Thymus (tissue), 11 donors: ENCODE measurements around the gene ZNF487. TPM values are rescaled to one million over a fixed set of nuclear protein-coding genes. Genes with fewer than 3 reads are reported as not detected.

Experiments
- DNase-seq, 9 donors: peaks; one replicate each; pipeline ENCODE4 v3.0.0-alpha.2; 2013; ENCODE audit warnings: low spot score in 9 of 9, low read depth in 6 of 9, missing footprints in 1 of 9
- H3K27ac ChIP-seq, 2 donors: one replicate each; pipeline ENCODE4 v1.5.1; 2013; ENCODE audit warnings: control low read depth in 1 of 2, low read depth in 1 of 2, low read length in 1 of 2, mild to moderate bottlenecking in 1 of 2, moderate library complexity in 1 of 2
- H3K27me3 ChIP-seq, 2 donors: one replicate each; pipeline ENCODE4 v1.5.1; 2013; ENCODE audit warnings: low read length in 1 of 2; ENCODE audit not compliant: control insufficient read depth in 2 of 2, insufficient read depth in 1 of 2
- H3K36me3 ChIP-seq, 2 donors: one replicate each; pipeline ENCODE4 v1.5.1; 2013; ENCODE audit warnings: low read length in 1 of 2, mild to moderate bottlenecking in 1 of 2, moderate library complexity in 1 of 2; ENCODE audit not compliant: control insufficient read depth in 2 of 2, insufficient read depth in 2 of 2
- H3K4me1 ChIP-seq, 2 donors: one replicate each; pipeline ENCODE4 v1.5.1; 2013; ENCODE audit warnings: low read length in 2 of 2; ENCODE audit not compliant: control insufficient read depth in 2 of 2, insufficient read depth in 2 of 2
- H3K4me3 ChIP-seq, 2 donors: one replicate each; pipeline ENCODE4 v1.5.1; 2013; ENCODE audit warnings: low read length in 2 of 2, control low read depth in 1 of 2, mild to moderate bottlenecking in 1 of 2
- H3K9me3 ChIP-seq, 2 donors: one replicate each; pipeline ENCODE4 v1.5.1; 2013; ENCODE audit warnings: low read length in 1 of 2, mild to moderate bottlenecking in 1 of 2; ENCODE audit not compliant: control insufficient read depth in 2 of 2, insufficient read depth in 1 of 2
- WGBS: extraction: QIAGEN DNeasy Blood & Tissue Kit; methylation state at CpG from one replicate; pipeline ENCODE4 v1.1.7; 2013; 5-methylcytosine and 5-hydroxymethylcytosine counted together
- polyA plus RNA-seq: library from polyadenylated mRNA; stranded (reverse); fragments of 200-250 nt; gene quantifications from one replicate; pipeline ENCODE4 v1.2.3, GENCODE V29; 2013
- total RNA-seq: library from RNA; stranded (reverse); fragments of 120-200 nt; gene quantifications from one replicate; pipeline ENCODE4 v1.2.4, GENCODE V29; 2013
- donor health status: healthy.

The ZNF487 gene
- total and polyA plus RNA-seq, 2 donors: 4.9 to 11.6 TPM

GRCh38 chr10:43393606-43394360, 43.1 kb upstream of the ZNF487 start:
- no peak overlapping the region for H3K27ac ChIP-seq
- H3K36me3 ChIP-seq: peaks cover 46 to 61% of the 10 kb centered on the region in 2 donors
- H3K27me3 ChIP-seq: no peaks in the 10 kb centered on the region
- no peak overlapping the region for H3K4me3 ChIP-seq
- no peak for DNase-seq
- peaks cover 21 to 31% of the 10 kb centered on the region in 2 donors for H3K4me1 ChIP-seq
- no peaks in the 10 kb centered on the region for H3K9me3 ChIP-seq
- WGBS: 97% methylated on average over 3 of the region's 3 CpGs

DNA sequence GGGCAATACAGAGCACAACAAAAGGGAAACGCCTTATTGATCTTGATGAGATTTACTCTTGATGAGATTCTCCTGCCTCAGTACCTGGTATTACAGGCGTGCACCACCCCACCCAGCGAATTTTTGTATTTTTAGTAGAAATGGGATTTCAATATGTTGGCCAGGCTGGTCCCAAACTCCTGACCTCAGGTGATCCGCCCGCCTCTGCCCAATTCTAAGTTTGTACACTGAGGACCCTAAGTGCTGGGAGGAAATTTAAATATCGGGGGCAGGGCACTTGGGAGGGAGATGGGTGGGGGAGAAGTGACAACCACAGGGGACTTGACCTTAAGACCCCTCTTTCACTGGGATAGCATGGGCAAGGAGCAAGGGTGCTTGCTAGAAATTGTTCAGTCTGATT, 42.0 kb upstream of the ZNF487 start:
- H3K4me3 ChIP-seq: peak overlapping the region in 1 of 2 donors; percentile 86
- peaks cover 42 to 56% of the 10 kb centered on the region in 2 donors for H3K36me3 ChIP-seq
- H3K27ac ChIP-seq: no peak overlapping the region
- H3K4me1 ChIP-seq: peaks cover 31 to 39% of the 10 kb centered on the region in 2 donors
- 90% methylated on average over 6 of the region's 6 CpGs for WGBS
- H3K27me3 ChIP-seq: no peaks in the 10 kb centered on the region
- no peaks in the 10 kb centered on the region for H3K9me3 ChIP-seq
- DNase-seq: no peak

- Histone ChIP-seq H3K27me3 (no peaks in the 10 kb centered on the region), H3K36me3 (peaks cover 34 to 50% of the 10 kb centered on the region in 2 donors), H3K9me3 (no peaks in the 10 kb centered on the region), H3K4me3 (peak overlapping the region; percentile 75 to 86), H3K4me1 (peaks cover 32 to 40% of the 10 kb centered on the region in 2 donors), H3K27ac (peak overlapping the region; percentile 81 to 93)
- 65% methylated on average over 18 of the region's 18 CpGs for WGBS
- peak in 1 of 9 donors; percentile 28 for DNase-seq
Observed at GRCh38 chr10:43395571-43396060, 41.3 kb upstream of the ZNF487 start.

DNA sequence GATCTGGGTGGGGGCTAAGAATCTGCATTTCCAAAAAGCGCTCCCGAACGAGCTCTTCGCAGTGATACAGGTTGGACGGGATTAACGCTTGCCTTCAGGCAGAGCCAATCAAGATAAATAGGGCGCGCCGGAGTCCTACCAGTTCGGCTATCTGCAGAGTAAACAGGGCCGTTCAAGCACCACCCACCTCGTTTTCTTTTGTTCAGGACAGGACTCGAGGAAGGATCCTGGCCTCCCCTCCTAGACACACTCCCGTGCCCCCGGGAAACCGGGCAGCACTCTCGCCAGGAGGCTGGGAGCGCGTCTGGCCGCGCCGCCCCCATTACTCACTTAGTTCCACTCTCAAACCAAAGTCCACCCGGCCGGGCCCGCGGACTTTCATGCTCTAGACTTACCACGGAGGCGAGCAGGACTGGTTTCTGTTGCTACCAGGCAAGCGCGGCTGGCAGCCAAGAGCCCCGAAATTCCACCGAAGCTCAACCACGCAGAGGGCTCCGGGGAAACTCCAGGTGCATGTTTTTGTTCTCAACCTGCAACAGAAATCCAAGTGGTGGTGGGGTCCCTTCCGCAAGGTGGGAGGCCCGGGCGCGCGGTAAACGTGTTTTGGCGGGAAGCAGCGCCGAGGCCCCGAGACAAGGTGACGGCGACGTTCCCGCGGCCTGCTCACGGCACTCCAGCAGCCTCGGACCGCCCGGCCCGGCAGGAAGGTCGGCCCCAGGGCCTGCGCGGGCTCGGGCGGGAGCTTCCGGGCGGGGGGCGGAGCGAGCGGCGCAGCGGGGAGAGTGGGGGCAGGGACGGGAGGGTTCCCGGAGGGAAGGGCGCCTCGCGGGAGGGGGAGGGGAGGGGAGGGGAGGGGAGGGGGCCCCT, 40.6 kb upstream of the ZNF487 start:
- Histone ChIP-seq H3K27ac (peak overlapping the region; percentile 93 to 95), H3K4me3 (peak overlapping the region; percentile 75 to 86), H3K9me3 (no peaks in the 10 kb centered on the region), H3K4me1 (peaks cover 32 to 38% of the 10 kb centered on the region in 2 donors), H3K36me3 (peaks cover 27 to 45% of the 10 kb centered on the region in 2 donors), H3K27me3 (no peaks in the 10 kb centered on the region)
- 17% methylated on average over 71 of the region's 71 CpGs for WGBS
- peak in 7 of 9 donors; percentile 58 to 85 (median 75) for DNase-seq

GRCh38 chr10:43396928-43397624, 39.8 kb upstream of the ZNF487 start:
- DNase-seq: peak in 7 of 9 donors; percentile 63 to 88 (median 76)
- H3K9me3 ChIP-seq: no peaks in the 10 kb centered on the region
- WGBS: under 1% methylated on average over 70 of the region's 70 CpGs
- peak overlapping the region; percentile 86 to 95 for H3K27ac ChIP-seq
- peak overlapping the region; percentile 75 to 77 for H3K4me3 ChIP-seq
- H3K36me3 ChIP-seq: peaks cover 20 to 38% of the 10 kb centered on the region in 2 donors
- no peaks in the 10 kb centered on the region for H3K27me3 ChIP-seq
- peaks cover 34 to 36% of the 10 kb centered on the region in 2 donors for H3K4me1 ChIP-seq

- H3K27me3 ChIP-seq: no peaks in the 10 kb centered on the region
- H3K4me1 ChIP-seq: peaks cover 39 to 41% of the 10 kb centered on the region in 2 donors
- H3K9me3 ChIP-seq: no peaks in the 10 kb centered on the region
- WGBS: 50% methylated on average over 2 of the region's 2 CpGs
- peak overlapping the region in 1 of 2 donors; percentile 4 for H3K27ac ChIP-seq
- no peak for DNase-seq
- peak overlapping the region in 1 of 2 donors; percentile 77 for H3K4me3 ChIP-seq
- peaks cover 8 to 34% of the 10 kb centered on the region in 2 donors for H3K36me3 ChIP-seq
Observed at GRCh38 chr10:43398939-43399319, 38.0 kb upstream of the ZNF487 start.

DNA sequence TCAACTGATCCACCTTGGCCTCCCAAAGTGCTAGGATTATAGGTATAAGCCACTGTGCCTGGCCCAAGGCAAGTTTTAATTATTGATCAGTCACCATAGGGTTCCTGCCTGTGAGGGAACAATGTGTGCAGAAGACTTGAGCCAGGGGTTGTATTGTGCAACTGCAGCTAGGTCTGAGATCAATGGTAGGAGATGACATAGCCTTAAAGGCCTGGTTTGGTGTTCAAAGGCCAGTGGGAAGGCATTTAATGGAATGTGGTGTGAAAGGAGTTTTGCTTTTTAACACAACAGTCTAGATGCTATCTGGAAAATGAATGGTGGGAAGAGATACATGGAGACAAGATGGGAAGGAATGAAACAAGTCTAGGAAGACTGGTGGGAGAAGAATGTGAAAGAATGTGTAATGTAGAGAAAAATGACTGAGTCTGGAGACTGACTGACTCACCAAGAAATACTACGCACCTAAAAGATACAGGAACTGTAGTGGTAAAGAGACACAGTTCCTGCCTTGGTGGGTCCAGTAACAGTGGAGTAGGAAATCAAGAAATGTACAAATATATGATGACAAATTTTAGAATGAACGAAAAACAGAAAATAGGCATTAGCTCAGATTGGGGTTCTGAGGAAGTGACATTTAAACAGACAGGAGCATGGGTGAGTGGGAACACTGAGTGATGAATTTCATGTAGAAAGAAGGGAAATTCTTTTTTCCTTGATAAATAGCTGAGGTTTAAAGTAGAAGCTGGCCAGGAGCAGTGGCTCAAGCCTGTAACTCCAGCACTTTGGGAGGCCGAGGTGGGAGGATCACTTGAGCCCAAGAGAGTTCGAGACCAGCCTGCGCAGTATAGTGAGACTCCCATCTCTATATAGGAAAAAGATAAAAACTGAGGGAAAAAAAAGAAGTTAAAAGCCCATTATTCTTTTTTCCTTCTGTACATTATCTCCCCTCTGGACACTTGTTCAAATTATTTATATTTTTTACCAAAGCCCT, 37.3 kb upstream of the ZNF487 start:
- Histone ChIP-seq H3K4me1 (peaks cover 38 to 43% of the 10 kb centered on the region in 2 donors), H3K27ac (peak overlapping the region; percentile 15 to 59)

GRCh38 chr10:43401627-43402026, 35.3 kb upstream of the ZNF487 start:
- Histone ChIP-seq H3K4me1 (peaks cover 37 to 52% of the 10 kb centered on the region in 2 donors), H3K9me3 (no peaks in the 10 kb centered on the region), H3K4me3 (no peak overlapping the region), H3K36me3 (peaks cover 4 to 25% of the 10 kb centered on the region in 2 donors), H3K27me3 (no peaks in the 10 kb centered on the region), H3K27ac (no peak overlapping the region)
- 94% methylated on average over 2 of the region's 2 CpGs for WGBS
- no peak for DNase-seq

More for the DNA sequence above, 37.3 kb upstream of the ZNF487 start:
- Histone ChIP-seq H3K9me3 (no peaks in the 10 kb centered on the region), H3K27me3 (no peaks in the 10 kb centered on the region), H3K4me3 (no peak overlapping the region), H3K36me3 (peaks cover 8 to 29% of the 10 kb centered on the region in 2 donors)
- WGBS: 90% methylated on average over 5 of the region's 5 CpGs
- DNase-seq: no peak
